ENCODE data around the gene KCNH3.

DNA sequence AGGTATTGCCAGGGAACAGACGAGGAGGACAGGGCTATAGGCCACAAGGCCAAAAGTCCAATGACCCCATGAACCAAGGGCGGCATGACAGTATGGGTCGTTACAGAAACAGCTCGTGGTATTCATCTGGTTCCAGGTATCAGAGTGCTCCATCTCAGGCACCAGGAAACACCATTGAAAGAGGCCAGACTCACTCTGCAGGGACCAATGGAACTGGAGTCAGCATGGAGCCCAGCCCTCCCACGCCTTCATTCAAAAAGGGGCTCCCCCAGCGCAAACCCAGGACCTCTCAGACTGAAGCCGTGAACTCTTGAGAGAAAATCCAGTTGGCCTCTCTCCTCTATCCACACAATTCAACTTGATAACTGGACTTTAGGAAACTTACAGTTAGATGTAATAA is 12.9 kb upstream of the KCNH3 start:
- TF ChIP-seq, protein P1, sequence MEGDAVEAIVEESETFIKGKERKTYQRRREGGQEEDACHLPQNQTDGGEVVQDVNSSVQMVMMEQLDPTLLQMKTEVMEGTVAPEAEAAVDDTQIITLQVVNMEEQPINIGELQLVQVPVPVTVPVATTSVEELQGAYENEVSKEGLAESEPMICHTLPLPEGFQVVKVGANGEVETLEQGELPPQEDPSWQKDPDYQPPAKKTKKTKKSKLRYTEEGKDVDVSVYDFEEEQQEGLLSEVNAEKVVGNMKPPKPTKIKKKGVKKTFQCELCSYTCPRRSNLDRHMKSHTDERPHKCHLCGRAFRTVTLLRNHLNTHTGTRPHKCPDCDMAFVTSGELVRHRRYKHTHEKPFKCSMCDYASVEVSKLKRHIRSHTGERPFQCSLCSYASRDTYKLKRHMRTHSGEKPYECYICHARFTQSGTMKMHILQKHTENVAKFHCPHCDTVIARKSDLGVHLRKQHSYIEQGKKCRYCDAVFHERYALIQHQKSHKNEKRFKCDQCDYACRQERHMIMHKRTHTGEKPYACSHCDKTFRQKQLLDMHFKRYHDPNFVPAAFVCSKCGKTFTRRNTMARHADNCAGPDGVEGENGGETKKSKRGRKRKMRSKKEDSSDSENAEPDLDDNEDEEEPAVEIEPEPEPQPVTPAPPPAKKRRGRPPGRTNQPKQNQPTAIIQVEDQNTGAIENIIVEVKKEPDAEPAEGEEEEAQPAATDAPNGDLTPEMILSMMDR (conservative IDR thresholded peaks at IDR 0.05; ENCODE audit: low read length) = no peak
- no peak for TF ChIP-seq EZH2phosphoT487 (IDR thresholded peaks at IDR 0.05; ENCODE audit: borderline replicate concordance)
